Natural killer cell (primary cell): ENCODE results near the gene SP8. TPM values are rescaled to one million over a fixed set of nuclear protein-coding genes. Genes with fewer than 3 reads are reported as not detected.

Experiments
- ATAC-seq, 3 donors: fragments of 150-1000 bp in 2 of 3; fragments of 200-7000 bp in 1 of 3; cut with Tn5 transposase; 1 replicate in 1 of 3; 2 replicates in 2 of 3; pipeline ENCODE4 v1.10.0; 2021; ENCODE audit warnings: mild to moderate bottlenecking in 2 of 3, moderate library complexity in 2 of 3
- DNase-seq, 2 donors: peaks; one replicate each; pipeline versions ENCODE4 v3.0.0 to v3.0.0-alpha.2; 2013 to 2021; ENCODE audit warnings: mixed read lengths in 1 of 2
- H3K27ac ChIP-seq: one replicate; pipeline ENCODE4 v1.5.1; 2013; ENCODE audit warnings: mild to moderate bottlenecking, low read length
- H3K27me3 ChIP-seq: one replicate; pipeline ENCODE4 v1.6.1; 2013; ENCODE audit warnings: low read length; ENCODE audit not compliant: control insufficient read depth, insufficient read depth
- H3K36me3 ChIP-seq: one replicate; pipeline ENCODE4 v1.6.1; 2013; ENCODE audit warnings: low read length; ENCODE audit not compliant: control insufficient read depth, insufficient read depth
- H3K4me1 ChIP-seq: one replicate; pipeline ENCODE4 v1.6.1; 2013; ENCODE audit warnings: low read length; ENCODE audit not compliant: control insufficient read depth, insufficient read depth
- H3K4me3 ChIP-seq: one replicate; pipeline ENCODE4 v1.5.1; 2013; ENCODE audit warnings: low read length
- H3K9me3 ChIP-seq: one replicate; pipeline ENCODE4 v1.6.1; 2013; ENCODE audit warnings: low read length; ENCODE audit not compliant: control insufficient read depth, insufficient read depth
- H3K27ac Mint-ChIP-seq, 2 donors: one replicate each; pipeline ENCODE4 v1.8.0; 2022; ENCODE audit warnings: mild to moderate bottlenecking in 2 of 2, mixed read lengths in 2 of 2, moderate library complexity in 1 of 2
- H3K27me3 Mint-ChIP-seq, 2 donors: one replicate each; pipeline ENCODE4 v1.8.0; 2022; ENCODE audit warnings: low read depth in 2 of 2, mixed read lengths in 2 of 2
- H3K36me3 Mint-ChIP-seq: one replicate; pipeline ENCODE4 v1.8.0; 2022; ENCODE audit warnings: mixed read lengths
- H3K4me1 Mint-ChIP-seq, 2 donors: one replicate each; pipeline ENCODE4 v1.8.0; 2022; ENCODE audit warnings: mixed read lengths in 2 of 2
- H3K4me3 Mint-ChIP-seq: one replicate; pipeline ENCODE4 v1.8.0; 2022; ENCODE audit warnings: mild to moderate bottlenecking, moderate library complexity, mixed read lengths
- H3K9me3 Mint-ChIP-seq, 2 donors: one replicate each; pipeline ENCODE4 v1.8.0; 2022; ENCODE audit warnings: mixed read lengths in 2 of 2
- CTCF ChIP-seq: fragments of 200-600 bp; IDR thresholded peaks from one replicate; pipeline ENCODE4 v1.8.0; 2022; ENCODE audit warnings: antibody characterized with exemption
- WGBS: methylation state at CpG from one replicate; pipeline ENCODE4 v1.1.7; 2013; ENCODE audit warnings: missing lambda C conversion rate; ENCODE audit not compliant: insufficient coverage; 5-methylcytosine and 5-hydroxymethylcytosine counted together
- intact Hi-C: fragments of 100-400 bp; cut with micrococcal nuclease; formaldehyde crosslinking; loops from one replicate; pipeline ENCODE4 v1.14.2; 2022
- total RNA-seq, 4 donors: library from RNA; stranded (reverse); fragments of 120-200 nt in 1 of 4; gene quantifications; one replicate each; pipeline versions ENCODE4 v1.2.3 to v1.2.4, GENCODE V29; 2013 to 2022

SP8 gene
- total RNA-seq, 3 donors from 2014 or later (not counting 1 experiment from before 2014, with no cell fraction given) = not detected

GRCh38 chr7:20742913-20743312, 43.8 kb downstream of the SP8 start:
- H3K36me3 Mint-ChIP-seq = no peaks in the 10 kb centered on the region
- H3K27ac Mint-ChIP-seq = no peak overlapping the region
- TF ChIP-seq CTCF = no peak
- Histone ChIP-seq H3K27me3 (no peaks in the 10 kb centered on the region), H3K27ac (no peak overlapping the region), H3K4me1 (no peaks in the 10 kb centered on the region), H3K36me3 (no peaks in the 10 kb centered on the region), H3K9me3 (no peaks in the 10 kb centered on the region), H3K4me3 (no peak overlapping the region)
- no peak overlapping the region for H3K4me3 Mint-ChIP-seq
- intact Hi-C loops = no loop called here
- WGBS = 88% methylated on average over 5 of the region's 5 CpGs
- DNase-seq (no peak), ATAC-seq (no peak)
- peaks cover 0 to 4% of the 10 kb centered on the region in 2 donors for H3K27me3 Mint-ChIP-seq
- H3K9me3 Mint-ChIP-seq = no peaks in the 10 kb centered on the region
- no peaks in the 10 kb centered on the region for H3K4me1 Mint-ChIP-seq

GRCh38 chr7:20741801-20742200, 44.9 kb downstream of the SP8 start:
- ATAC-seq = no peak
- no peak for DNase-seq
- Mint-ChIP-seq H3K4me1 (no peaks in the 10 kb centered on the region), H3K27ac (no peak overlapping the region), H3K4me3 (no peak overlapping the region), H3K9me3 (peaks cover 0 to 4% of the 10 kb centered on the region in 2 donors), H3K27me3 (peaks cover 0 to 4% of the 10 kb centered on the region in 2 donors), H3K36me3 (no peaks in the 10 kb centered on the region)
- no peak overlapping the region for H3K4me3 ChIP-seq
- WGBS = 95% methylated on average over 2 of the region's 2 CpGs
- no peak overlapping the region for H3K27ac ChIP-seq
- intact Hi-C loops = no loop called here
- H3K36me3 ChIP-seq = no peaks in the 10 kb centered on the region
- H3K27me3 ChIP-seq = no peaks in the 10 kb centered on the region
- no peak for TF ChIP-seq CTCF
- no peaks in the 10 kb centered on the region for H3K4me1 ChIP-seq
- no peaks in the 10 kb centered on the region for H3K9me3 ChIP-seq

- 92% methylated on average over 9 of the region's 11 CpGs for WGBS
- H3K36me3 Mint-ChIP-seq = no peaks in the 10 kb centered on the region
- intact Hi-C loops = no loop called here
- Histone ChIP-seq H3K9me3 (no peaks in the 10 kb centered on the region), H3K27ac (no peak overlapping the region), H3K27me3 (no peaks in the 10 kb centered on the region), H3K36me3 (no peaks in the 10 kb centered on the region), H3K4me3 (no peak overlapping the region), H3K4me1 (no peaks in the 10 kb centered on the region)
- H3K4me1 Mint-ChIP-seq = no peaks in the 10 kb centered on the region
- H3K27me3 Mint-ChIP-seq = peaks cover 0 to 4% of the 10 kb centered on the region in 2 donors
- no peak overlapping the region for H3K27ac Mint-ChIP-seq
- no peak for TF ChIP-seq CTCF
- H3K4me3 Mint-ChIP-seq = no peak overlapping the region
- H3K9me3 Mint-ChIP-seq = peaks cover 0 to 4% of the 10 kb centered on the region in 2 donors
- no peak for ATAC-seq
- no peak for DNase-seq
Measured at GRCh38 chr7:20738518-20739481, 47.9 kb downstream of the SP8 start.
